IPS-20b (cell line): ENCODE results near the gene INSYN2B.

Source experiments
- H3K27ac ChIP-seq: one replicate; pipeline ENCODE4 v1.5.1; 2013; ENCODE audit warnings: low read length
- H3K27me3 ChIP-seq: 2 replicates; pipeline ENCODE4 v1.6.1; 2013; ENCODE audit warnings: mild to moderate bottlenecking, low read length, inconsistent platforms; ENCODE audit not compliant: insufficient read depth
- H3K36me3 ChIP-seq: 2 replicates; pipeline ENCODE4 v1.6.1; 2013; ENCODE audit warnings: low read depth, mild to moderate bottlenecking, inconsistent platforms, low read length, moderate library complexity; ENCODE audit not compliant: insufficient read depth
- H3K4me1 ChIP-seq: 2 replicates; pipeline ENCODE4 v1.6.1; 2013; ENCODE audit warnings: mild to moderate bottlenecking, control low read depth, inconsistent platforms, low read length, moderate library complexity; ENCODE audit not compliant: insufficient read depth
- H3K4me3 ChIP-seq: 2 replicates; pipeline ENCODE4 v1.5.1; 2013; ENCODE audit warnings: mild to moderate bottlenecking, low read length, inconsistent platforms
- H3K9ac ChIP-seq: 2 replicates; pipeline ENCODE4 v1.6.1; 2013; ENCODE audit warnings: low read depth, mild to moderate bottlenecking, inconsistent platforms, low read length, moderate library complexity
- H3K9me3 ChIP-seq: 2 replicates; pipeline ENCODE4 v1.6.1; 2013; ENCODE audit warnings: mild to moderate bottlenecking, low read depth, low read length, inconsistent platforms; ENCODE audit not compliant: insufficient read depth

INSYN2B gene

GRCh38 chr5:169997798-169998197 lies 17.5 kb upstream of the INSYN2B start:
- no peak overlapping the region for H3K27ac ChIP-seq
- no peaks in the 10 kb centered on the region for H3K36me3 ChIP-seq
- H3K4me1 ChIP-seq = no peaks in the 10 kb centered on the region
- no peak overlapping the region for H3K9ac ChIP-seq
- H3K9me3 ChIP-seq = no peaks in the 10 kb centered on the region
- H3K4me3 ChIP-seq = no peak overlapping the region
- H3K27me3 ChIP-seq = no peaks in the 10 kb centered on the region

- no peaks in the 10 kb centered on the region for H3K9me3 ChIP-seq
- H3K4me3 ChIP-seq = no peak overlapping the region
- H3K9ac ChIP-seq = no peak overlapping the region
- H3K4me1 ChIP-seq = no peaks in the 10 kb centered on the region
- no peaks in the 10 kb centered on the region for H3K36me3 ChIP-seq
- no peaks in the 10 kb centered on the region for H3K27me3 ChIP-seq
- no peak overlapping the region for H3K27ac ChIP-seq
Measured at GRCh38 chr5:169993485-169993790, 13.1 kb upstream of the INSYN2B start.

GRCh38 chr5:169992789-169993484 lies 12.6 kb upstream of the INSYN2B start:
- Histone ChIP-seq H3K9me3 (no peaks in the 10 kb centered on the region), H3K36me3 (no peaks in the 10 kb centered on the region), H3K4me1 (no peaks in the 10 kb centered on the region), H3K27me3 (no peaks in the 10 kb centered on the region), H3K27ac (no peak overlapping the region), H3K9ac (no peak overlapping the region), H3K4me3 (no peak overlapping the region)

GRCh38 chr5:169991115-169991869 lies 11.0 kb upstream of the INSYN2B start:
- H3K27ac ChIP-seq = no peak overlapping the region
- no peaks in the 10 kb centered on the region for H3K27me3 ChIP-seq
- no peaks in the 10 kb centered on the region for H3K36me3 ChIP-seq
- no peak overlapping the region for H3K9ac ChIP-seq
- H3K4me3 ChIP-seq = no peak overlapping the region
- no peaks in the 10 kb centered on the region for H3K4me1 ChIP-seq
- no peaks in the 10 kb centered on the region for H3K9me3 ChIP-seq

GRCh38 chr5:169989365-169989764 lies 9.1 kb upstream of the INSYN2B start:
- Histone ChIP-seq H3K36me3 (no peaks in the 10 kb centered on the region), H3K4me3 (no peak overlapping the region), H3K27ac (no peak overlapping the region), H3K4me1 (no peaks in the 10 kb centered on the region), H3K27me3 (no peaks in the 10 kb centered on the region), H3K9me3 (no peaks in the 10 kb centered on the region), H3K9ac (no peak overlapping the region)

GRCh38 chr5:169988947-169989346 lies 8.7 kb upstream of the INSYN2B start:
- no peak overlapping the region for H3K27ac ChIP-seq
- H3K36me3 ChIP-seq = no peaks in the 10 kb centered on the region
- no peaks in the 10 kb centered on the region for H3K9me3 ChIP-seq
- no peak overlapping the region for H3K4me3 ChIP-seq
- H3K9ac ChIP-seq = no peak overlapping the region
- no peaks in the 10 kb centered on the region for H3K4me1 ChIP-seq
- no peaks in the 10 kb centered on the region for H3K27me3 ChIP-seq

- Histone ChIP-seq H3K4me1 (no peaks in the 10 kb centered on the region), H3K4me3 (no peak overlapping the region), H3K9ac (no peak overlapping the region), H3K9me3 (no peaks in the 10 kb centered on the region), H3K36me3 (no peaks in the 10 kb centered on the region), H3K27ac (no peak overlapping the region), H3K27me3 (no peaks in the 10 kb centered on the region)
Measured at GRCh38 chr5:169988206-169988605, 7.9 kb upstream of the INSYN2B start.

- Histone ChIP-seq H3K27ac (no peak overlapping the region), H3K4me3 (peak overlapping the region; percentile 67), H3K4me1 (peaks cover 41% of the 10 kb centered on the region), H3K36me3 (no peaks in the 10 kb centered on the region), H3K27me3 (peaks cover 29% of the 10 kb centered on the region), H3K9ac (peak overlapping the region; percentile 38; the same call in 1 of the 2 replicates), H3K9me3 (no peaks in the 10 kb centered on the region)
Measured at GRCh38 chr5:169979871-169980270, 424 bp downstream of the INSYN2B start.

GRCh38 chr5:169978714-169979113 lies 1.6 kb downstream of the INSYN2B start:
- H3K9me3 ChIP-seq = no peaks in the 10 kb centered on the region
- no peaks in the 10 kb centered on the region for H3K36me3 ChIP-seq
- no peak overlapping the region for H3K27ac ChIP-seq
- no peak overlapping the region for H3K9ac ChIP-seq
- peaks cover 29% of the 10 kb centered on the region for H3K27me3 ChIP-seq
- no peak overlapping the region for H3K4me3 ChIP-seq
- H3K4me1 ChIP-seq = peaks cover 41% of the 10 kb centered on the region

GRCh38 chr5:169974121-169974770 lies 6.0 kb downstream of the INSYN2B start:
- Histone ChIP-seq H3K27ac (no peak overlapping the region), H3K4me1 (peaks cover 33% of the 10 kb centered on the region), H3K36me3 (no peaks in the 10 kb centered on the region), H3K9me3 (no peaks in the 10 kb centered on the region), H3K4me3 (no peak overlapping the region), H3K9ac (no peak overlapping the region), H3K27me3 (peaks cover 24% of the 10 kb centered on the region)

GRCh38 chr5:169973056-169973455 lies 7.2 kb downstream of the INSYN2B start:
- Histone ChIP-seq H3K4me3 (no peak overlapping the region), H3K27me3 (peaks cover 12% of the 10 kb centered on the region; the same call in 1 of the 2 replicates), H3K27ac (no peak overlapping the region), H3K9me3 (no peaks in the 10 kb centered on the region), H3K36me3 (no peaks in the 10 kb centered on the region), H3K9ac (no peak overlapping the region), H3K4me1 (peaks cover 23% of the 10 kb centered on the region)

GRCh38 chr5:169971780-169972179 lies 8.5 kb downstream of the INSYN2B start:
- Histone ChIP-seq H3K27ac (no peak overlapping the region), H3K4me3 (no peak overlapping the region), H3K9me3 (no peaks in the 10 kb centered on the region), H3K9ac (no peak overlapping the region), H3K27me3 (no peaks in the 10 kb centered on the region), H3K36me3 (no peaks in the 10 kb centered on the region), H3K4me1 (peaks cover 11% of the 10 kb centered on the region; the same call in 1 of the 2 replicates)
